Erythroblast (primary cell): Measurements from ENCODE around the gene MTAP.

ENCODE experiments used
- GATA1 ChIP-seq: IDR thresholded peaks from 2 replicates; pipeline ENCODE4 v1.6.1; 2011; ENCODE audit warnings: low read depth, mild to moderate bottlenecking, control low read depth, low read length, moderate library complexity
- POLR2A ChIP-seq: IDR thresholded peaks from 2 replicates; pipeline ENCODE4 v1.6.1; 2011; ENCODE audit warnings: mild to moderate bottlenecking, low read length

DNA sequence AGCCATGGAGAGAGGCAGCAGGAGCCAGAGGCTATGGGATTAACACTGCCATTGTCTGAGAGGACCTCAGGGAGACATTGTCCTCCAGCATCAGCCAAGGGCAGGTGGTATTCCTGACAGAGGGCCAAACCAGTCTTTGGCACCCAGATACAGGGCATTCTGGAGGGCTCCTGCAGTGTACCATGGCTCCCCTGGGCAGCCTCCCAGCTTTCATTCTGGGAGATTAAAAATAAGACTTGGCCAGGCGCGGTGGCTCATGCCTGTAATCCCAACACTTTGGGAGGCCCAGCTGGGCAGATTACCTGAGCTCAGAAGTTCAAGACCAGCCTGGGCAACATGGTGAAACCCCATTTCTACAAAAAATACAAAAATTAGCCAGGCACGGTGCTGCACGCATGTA, 4.2 kb downstream of the MTAP start:
- TF ChIP-seq POLR2A (no peak), GATA1 (no peak)
